WTC11 (cell line): ENCODE data around the gene ANO3.

Experiments used
- CTCF ChIP-seq: fragments of 200-600 bp; IDR thresholded peaks from 2 replicates; pipeline ENCODE4 v1.8.0; 2022; ENCODE audit warnings: antibody characterized with exemption
- ELF4 ChIP-seq: sonication (generic); formaldehyde crosslinking; IDR thresholded peaks from 2 replicates; pipeline ENCODE4 v1.8.1; 2022; ENCODE audit warnings: low read depth, mild to moderate bottlenecking, moderate library complexity, missing genetic modification reagents
- GTF2I ChIP-seq: fragments of 250-450 bp; sonication (Bioruptor Pico); conservative IDR thresholded peaks from 2 replicates; pipeline ENCODE4 v1.4.0; 2021; ENCODE audit warnings: mild to moderate bottlenecking
- JUN ChIP-seq: sonication (generic); formaldehyde crosslinking; IDR thresholded peaks from 2 replicates; pipeline ENCODE4 v1.8.0; 2023; ENCODE audit warnings: mild to moderate bottlenecking, missing genetic modification reagents
- NR1H2 ChIP-seq: sonication (generic); formaldehyde crosslinking; IDR thresholded peaks from 2 replicates; pipeline ENCODE4 v1.9.0; 2021; ENCODE audit warnings: mild to moderate bottlenecking, moderate library complexity, missing genetic modification reagents
- ZNF317 ChIP-seq: sonication (generic); formaldehyde crosslinking; IDR thresholded peaks from 2 replicates; pipeline ENCODE4 v1.8.1; 2023; ENCODE audit warnings: low read depth, mild to moderate bottlenecking, moderate library complexity, missing genetic modification reagents, borderline replicate concordance
- ZNF416 ChIP-seq: fragments of 250-450 bp; sonication (Bioruptor Pico); IDR thresholded peaks from 2 replicates; pipeline ENCODE4 v1.9.0; 2021; ENCODE audit warnings: mild to moderate bottlenecking, inconsistent platforms
- TF ChIP-seq, protein P1 (sequence below): sonication (generic); formaldehyde crosslinking; IDR thresholded peaks from 2 replicates; pipeline ENCODE4 v1.8.1; 2023; ENCODE audit warnings: mild to moderate bottlenecking, missing genetic modification reagents, moderate library complexity
- TF ChIP-seq, protein P2 (sequence below): sonication (generic); formaldehyde crosslinking; IDR thresholded peaks from 2 replicates; pipeline ENCODE4 v1.8.0; 2023; ENCODE audit warnings: mild to moderate bottlenecking, missing genetic modification reagents
- TF ChIP-seq, protein P3 (sequence below): sonication (generic); formaldehyde crosslinking; IDR thresholded peaks from 2 replicates; pipeline ENCODE4 v1.8.0; 2022; ENCODE audit warnings: mild to moderate bottlenecking, missing genetic modification reagents

DNA sequence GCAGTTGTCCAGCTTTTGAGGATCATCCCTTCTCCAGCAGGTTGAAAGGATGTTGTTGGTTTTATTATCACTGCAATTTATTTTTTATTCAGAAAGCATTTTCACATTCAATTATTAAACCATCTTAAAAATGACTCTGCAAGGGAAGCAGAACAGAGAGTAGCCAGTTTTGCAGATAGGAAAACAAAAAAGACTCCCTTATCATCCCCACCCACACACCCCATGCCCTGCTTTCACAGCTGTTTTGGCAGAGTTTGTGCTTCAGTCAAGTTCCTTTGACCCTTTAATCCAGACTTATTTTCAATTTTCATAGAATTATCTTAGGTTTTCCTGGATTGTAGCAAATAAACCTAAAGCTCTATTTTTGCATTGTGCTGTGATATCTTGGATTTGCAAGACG, 195.8 kb downstream of the ANO3 start:
- TF ChIP-seq, protein P1, sequence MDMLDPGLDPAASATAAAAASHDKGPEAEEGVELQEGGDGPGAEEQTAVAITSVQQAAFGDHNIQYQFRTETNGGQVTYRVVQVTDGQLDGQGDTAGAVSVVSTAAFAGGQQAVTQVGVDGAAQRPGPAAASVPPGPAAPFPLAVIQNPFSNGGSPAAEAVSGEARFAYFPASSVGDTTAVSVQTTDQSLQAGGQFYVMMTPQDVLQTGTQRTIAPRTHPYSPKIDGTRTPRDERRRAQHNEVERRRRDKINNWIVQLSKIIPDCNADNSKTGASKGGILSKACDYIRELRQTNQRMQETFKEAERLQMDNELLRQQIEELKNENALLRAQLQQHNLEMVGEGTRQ = no peak
- TF ChIP-seq CTCF (no peak), GTF2I (no peak), NR1H2 (CRISPR knock-in tag) (no peak), JUN (CRISPR knock-in tag) (no peak), ZNF317 (CRISPR knock-in tag) (no peak), ZNF416 (CRISPR knock-in tag) (no peak), ELF4 (CRISPR knock-in tag) (no peak)
- TF ChIP-seq, protein P2, sequence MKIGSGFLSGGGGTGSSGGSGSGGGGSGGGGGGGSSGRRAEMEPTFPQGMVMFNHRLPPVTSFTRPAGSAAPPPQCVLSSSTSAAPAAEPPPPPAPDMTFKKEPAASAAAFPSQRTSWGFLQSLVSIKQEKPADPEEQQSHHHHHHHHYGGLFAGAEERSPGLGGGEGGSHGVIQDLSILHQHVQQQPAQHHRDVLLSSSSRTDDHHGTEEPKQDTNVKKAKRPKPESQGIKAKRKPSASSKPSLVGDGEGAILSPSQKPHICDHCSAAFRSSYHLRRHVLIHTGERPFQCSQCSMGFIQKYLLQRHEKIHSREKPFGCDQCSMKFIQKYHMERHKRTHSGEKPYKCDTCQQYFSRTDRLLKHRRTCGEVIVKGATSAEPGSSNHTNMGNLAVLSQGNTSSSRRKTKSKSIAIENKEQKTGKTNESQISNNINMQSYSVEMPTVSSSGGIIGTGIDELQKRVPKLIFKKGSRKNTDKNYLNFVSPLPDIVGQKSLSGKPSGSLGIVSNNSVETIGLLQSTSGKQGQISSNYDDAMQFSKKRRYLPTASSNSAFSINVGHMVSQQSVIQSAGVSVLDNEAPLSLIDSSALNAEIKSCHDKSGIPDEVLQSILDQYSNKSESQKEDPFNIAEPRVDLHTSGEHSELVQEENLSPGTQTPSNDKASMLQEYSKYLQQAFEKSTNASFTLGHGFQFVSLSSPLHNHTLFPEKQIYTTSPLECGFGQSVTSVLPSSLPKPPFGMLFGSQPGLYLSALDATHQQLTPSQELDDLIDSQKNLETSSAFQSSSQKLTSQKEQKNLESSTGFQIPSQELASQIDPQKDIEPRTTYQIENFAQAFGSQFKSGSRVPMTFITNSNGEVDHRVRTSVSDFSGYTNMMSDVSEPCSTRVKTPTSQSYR = no peak
- TF ChIP-seq, protein P3, sequence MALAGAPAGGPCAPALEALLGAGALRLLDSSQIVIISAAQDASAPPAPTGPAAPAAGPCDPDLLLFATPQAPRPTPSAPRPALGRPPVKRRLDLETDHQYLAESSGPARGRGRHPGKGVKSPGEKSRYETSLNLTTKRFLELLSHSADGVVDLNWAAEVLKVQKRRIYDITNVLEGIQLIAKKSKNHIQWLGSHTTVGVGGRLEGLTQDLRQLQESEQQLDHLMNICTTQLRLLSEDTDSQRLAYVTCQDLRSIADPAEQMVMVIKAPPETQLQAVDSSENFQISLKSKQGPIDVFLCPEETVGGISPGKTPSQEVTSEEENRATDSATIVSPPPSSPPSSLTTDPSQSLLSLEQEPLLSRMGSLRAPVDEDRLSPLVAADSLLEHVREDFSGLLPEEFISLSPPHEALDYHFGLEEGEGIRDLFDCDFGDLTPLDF (CRISPR knock-in tag) = no peak
